ENCODE results near the gene ELOVL6. TPM values are rescaled to one million over a fixed set of nuclear protein-coding genes. Genes with fewer than 3 reads are reported as not detected.

Gene ELOVL6
- total RNA-seq, 2 experiments from 2014 or later: 1.6 to 2.9 TPM

DNA sequence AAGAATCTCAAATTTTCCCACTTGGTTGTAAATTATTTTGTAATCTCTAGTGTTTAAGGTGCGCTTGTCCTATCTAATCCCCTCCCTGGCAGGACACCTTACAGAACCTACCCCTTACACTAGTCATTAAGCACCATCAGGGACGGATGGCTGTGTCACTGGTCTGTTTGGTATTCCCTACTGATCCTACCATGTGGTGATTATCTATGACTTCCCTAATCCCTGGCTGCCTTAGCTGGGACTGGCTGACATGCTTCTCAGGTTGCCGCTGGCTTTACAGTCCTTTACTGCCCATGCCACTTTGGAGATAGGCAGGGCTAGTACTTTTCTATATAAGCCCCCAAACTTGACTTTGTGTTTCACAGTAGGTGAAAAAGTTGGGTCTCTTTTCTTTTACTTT lies 58.6 kb downstream of the ELOVL6 start:
- Histone ChIP-seq H3K9me3 (ENCODE audit: control insufficient read depth in 1 of 2, insufficient read depth in 1 of 2, low read length in 2 of 2) (no peaks in the 10 kb centered on the region), H3K4me1 (ENCODE audit: insufficient read depth, low read length) (no peaks in the 10 kb centered on the region), H3K4me3 (ENCODE audit: low read length) (no peak overlapping the region), H3K27ac (ENCODE audit: low read depth in 1 of 2, low read length in 2 of 2) (no peak overlapping the region), H3K27me3 (ENCODE audit: control insufficient read depth in 1 of 2, insufficient read depth in 2 of 2, low read length in 2 of 2) (no peaks in the 10 kb centered on the region), H3K36me3 (ENCODE audit: insufficient read depth, low read length) (no peaks in the 10 kb centered on the region)
- Mint-ChIP-seq H3K4me3 (no peak overlapping the region), H3K36me3 (ENCODE audit: low read depth) (no peaks in the 10 kb centered on the region), H3K4me1 (ENCODE audit: low read depth) (no peaks in the 10 kb centered on the region), H3K27me3 (no peaks in the 10 kb centered on the region), H3K9me3 (no peaks in the 10 kb centered on the region), H3K27ac (no peak overlapping the region)
- ATAC-seq (ENCODE audit: poor library complexity): no peak
- CTCF ChIA-PET: no interaction called here
- TF ChIP-seq, protein P1, sequence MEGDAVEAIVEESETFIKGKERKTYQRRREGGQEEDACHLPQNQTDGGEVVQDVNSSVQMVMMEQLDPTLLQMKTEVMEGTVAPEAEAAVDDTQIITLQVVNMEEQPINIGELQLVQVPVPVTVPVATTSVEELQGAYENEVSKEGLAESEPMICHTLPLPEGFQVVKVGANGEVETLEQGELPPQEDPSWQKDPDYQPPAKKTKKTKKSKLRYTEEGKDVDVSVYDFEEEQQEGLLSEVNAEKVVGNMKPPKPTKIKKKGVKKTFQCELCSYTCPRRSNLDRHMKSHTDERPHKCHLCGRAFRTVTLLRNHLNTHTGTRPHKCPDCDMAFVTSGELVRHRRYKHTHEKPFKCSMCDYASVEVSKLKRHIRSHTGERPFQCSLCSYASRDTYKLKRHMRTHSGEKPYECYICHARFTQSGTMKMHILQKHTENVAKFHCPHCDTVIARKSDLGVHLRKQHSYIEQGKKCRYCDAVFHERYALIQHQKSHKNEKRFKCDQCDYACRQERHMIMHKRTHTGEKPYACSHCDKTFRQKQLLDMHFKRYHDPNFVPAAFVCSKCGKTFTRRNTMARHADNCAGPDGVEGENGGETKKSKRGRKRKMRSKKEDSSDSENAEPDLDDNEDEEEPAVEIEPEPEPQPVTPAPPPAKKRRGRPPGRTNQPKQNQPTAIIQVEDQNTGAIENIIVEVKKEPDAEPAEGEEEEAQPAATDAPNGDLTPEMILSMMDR (IDR thresholded peaks at IDR 0.05): no peak
- POLR2A ChIA-PET: no interaction called here
- DNase-seq: no peak
- intact Hi-C loops (cut with DNase I, micrococcal nuclease): no loop called here

DNA sequence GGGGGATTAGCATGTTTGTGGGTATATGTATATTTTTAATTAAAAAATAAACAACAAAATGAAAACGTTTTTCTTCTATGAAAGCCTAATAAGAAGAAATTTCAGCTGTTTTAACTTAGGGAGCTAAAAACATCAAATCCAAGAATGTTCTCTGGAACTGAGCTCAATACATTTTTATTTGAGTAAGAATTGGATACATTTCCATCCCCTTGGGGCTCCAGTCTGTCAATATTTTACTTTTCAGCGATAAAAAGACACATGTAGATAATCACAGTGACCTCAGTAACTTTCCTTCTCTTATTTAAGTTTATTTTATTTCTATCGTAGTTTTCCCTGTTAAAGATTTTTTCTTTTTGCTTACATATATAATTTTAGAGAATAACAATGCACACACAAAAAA lies 59.3 kb downstream of the ELOVL6 start:
- H3K27me3 ChIP-seq (ENCODE audit: control insufficient read depth in 1 of 2, insufficient read depth in 2 of 2, low read length in 2 of 2): no peaks in the 10 kb centered on the region
- ChIA-PET POLR2A (no interaction called here), CTCF (interaction anchor here (1.4 kb wide), 1 partner anchor 16 kb away, joined by 3 read pairs; no protein-coding TSS in a partner anchor)
- no peak for ATAC-seq (ENCODE audit: poor library complexity)
- intact Hi-C loops (cut with DNase I, micrococcal nuclease): no loop called here
- no peaks in the 10 kb centered on the region for H3K27me3 Mint-ChIP-seq
- H3K4me1 Mint-ChIP-seq (ENCODE audit: low read depth): no peaks in the 10 kb centered on the region
- no peak overlapping the region for H3K27ac ChIP-seq (ENCODE audit: low read depth in 1 of 2, low read length in 2 of 2)
- no peaks in the 10 kb centered on the region for H3K36me3 ChIP-seq (ENCODE audit: insufficient read depth, low read length)
- H3K9me3 ChIP-seq (ENCODE audit: control insufficient read depth in 1 of 2, insufficient read depth in 1 of 2, low read length in 2 of 2): no peaks in the 10 kb centered on the region
- TF ChIP-seq, protein P1 (IDR thresholded peaks at IDR 0.05): no peak
- H3K4me3 ChIP-seq (ENCODE audit: low read length): no peak overlapping the region
- DNase-seq: no peak
- H3K4me3 Mint-ChIP-seq: no peak overlapping the region
- no peaks in the 10 kb centered on the region for H3K36me3 Mint-ChIP-seq (ENCODE audit: low read depth)
- no peak overlapping the region for H3K27ac Mint-ChIP-seq
- H3K9me3 Mint-ChIP-seq: no peaks in the 10 kb centered on the region
- no peaks in the 10 kb centered on the region for H3K4me1 ChIP-seq (ENCODE audit: insufficient read depth, low read length)

DNA sequence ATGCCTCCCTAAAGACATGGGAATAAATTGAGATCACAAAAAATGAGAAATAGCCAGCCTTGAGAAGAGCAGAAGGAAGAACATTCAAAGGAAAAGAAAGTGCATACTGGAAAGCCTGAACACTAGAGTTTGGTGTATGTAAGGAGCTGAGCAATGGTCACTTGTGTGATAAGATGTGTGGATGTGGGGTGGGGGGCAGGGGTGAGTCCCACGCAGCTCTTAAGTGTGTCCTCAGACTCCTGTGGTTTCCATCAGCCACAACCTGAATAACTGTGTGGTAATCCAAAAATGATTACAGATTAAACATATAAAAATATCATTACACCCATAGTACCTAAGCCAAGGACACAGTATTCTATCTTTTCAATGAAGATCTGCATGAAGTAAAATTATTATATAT lies 59.9 kb downstream of the ELOVL6 start:
- Histone ChIP-seq H3K4me1 (ENCODE audit: insufficient read depth, low read length) (no peaks in the 10 kb centered on the region), H3K9me3 (ENCODE audit: control insufficient read depth in 1 of 2, insufficient read depth in 1 of 2, low read length in 2 of 2) (no peaks in the 10 kb centered on the region), H3K4me3 (ENCODE audit: low read length) (no peak overlapping the region), H3K27ac (ENCODE audit: low read depth in 1 of 2, low read length in 2 of 2) (no peak overlapping the region), H3K36me3 (ENCODE audit: insufficient read depth, low read length) (no peaks in the 10 kb centered on the region), H3K27me3 (ENCODE audit: control insufficient read depth in 1 of 2, insufficient read depth in 2 of 2, low read length in 2 of 2) (no peaks in the 10 kb centered on the region)
- Mint-ChIP-seq H3K27me3 (no peaks in the 10 kb centered on the region), H3K36me3 (ENCODE audit: low read depth) (no peaks in the 10 kb centered on the region), H3K9me3 (no peaks in the 10 kb centered on the region), H3K4me1 (ENCODE audit: low read depth) (no peaks in the 10 kb centered on the region), H3K27ac (no peak overlapping the region), H3K4me3 (no peak overlapping the region)
- intact Hi-C loops (cut with DNase I, micrococcal nuclease): no loop called here
- CTCF ChIA-PET: interaction anchor here (1.4 kb wide), 1 partner anchor 16 kb away, joined by 3 read pairs; no protein-coding TSS in a partner anchor
- TF ChIP-seq, protein P1 (IDR thresholded peaks at IDR 0.05): no peak
- no peak for DNase-seq
- no peak for ATAC-seq (ENCODE audit: poor library complexity)
- POLR2A ChIA-PET: no interaction called here
